Measurements from ENCODE around the gene CNST.
A peak's percentile ranks its signal among the peaks of the same experiment; 100 is the strongest.
"Not testable (repeated sequence)": the region's sequence is repeated elsewhere in the genome, so short reads cannot be mapped to it uniquely, and the experiment has no call there.

Gene CNST

GRCh38 chr1:246588159-246588721, 22.0 kb downstream of the CNST start:
- DNase-seq: no peak

- DNase-seq: not testable (repeated sequence)
Observed at GRCh38 chr1:246589919-246590318, 23.7 kb downstream of the CNST start.

GRCh38 chr1:246591047-246591446, 24.8 kb downstream of the CNST start:
- DNase-seq: no peak

GRCh38 chr1:246591504-246591903, 25.2 kb downstream of the CNST start:
- no peak for DNase-seq

GRCh38 chr1:246591958-246592357, 25.7 kb downstream of the CNST start:
- no peak for DNase-seq

- no peak for DNase-seq
Observed at GRCh38 chr1:246592695-246593094, 26.4 kb downstream of the CNST start.

GRCh38 chr1:246595146-246595545, 28.9 kb downstream of the CNST start:
- DNase-seq: no peak

- no peak for DNase-seq
Observed at GRCh38 chr1:246597340-246597739, 31.1 kb downstream of the CNST start.

GRCh38 chr1:246597971-246598370, 31.7 kb downstream of the CNST start:
- no peak for DNase-seq

- no peak for DNase-seq
Observed at GRCh38 chr1:246599315-246599714, 33.1 kb downstream of the CNST start.

GRCh38 chr1:246600579-246600978, 34.3 kb downstream of the CNST start:
- DNase-seq: no peak

- no peak for DNase-seq
Observed at GRCh38 chr1:246602194-246602593, 35.9 kb downstream of the CNST start.

GRCh38 chr1:246605231-246605630, 39.0 kb downstream of the CNST start:
- DNase-seq: not testable (repeated sequence)

- DNase-seq: no peak
Observed at GRCh38 chr1:246607462-246607861, 41.2 kb downstream of the CNST start.

GRCh38 chr1:246608616-246609376, 42.5 kb downstream of the CNST start:
- DNase-seq: peak; percentile 23

GRCh38 chr1:246609632-246610031, 43.4 kb downstream of the CNST start:
- DNase-seq: no peak

GRCh38 chr1:246613096-246613758, 47.0 kb downstream of the CNST start:
- DNase-seq: no peak

- DNase-seq: no peak
Observed at GRCh38 chr1:246617156-246617555, 50.9 kb downstream of the CNST start.

- DNase-seq: no peak
Observed at GRCh38 chr1:246617768-246618167, 51.5 kb downstream of the CNST start.

GRCh38 chr1:246618240-246618808, 52.1 kb downstream of the CNST start:
- DNase-seq: no peak

- DNase-seq: no peak
Observed at GRCh38 chr1:246622035-246622652, 55.9 kb downstream of the CNST start.

GRCh38 chr1:246624091-246624490, 57.8 kb downstream of the CNST start:
- no peak for DNase-seq

- DNase-seq: no peak
Observed at GRCh38 chr1:246629030-246629429, 62.8 kb downstream of the CNST start.
